Keratinocyte (primary cell): ENCODE data around the gene TACC2.

ENCODE experiments used
- EZH2 ChIP-seq: IDR thresholded peaks from one replicate; pipeline ENCODE4 v1.6.1; 2012; ENCODE audit warnings: inconsistent platforms, mild to moderate bottlenecking, low read length, moderate library complexity
- TF ChIP-seq, protein P1 (sequence below), 3 experiments: IDR thresholded peaks in 1 of 3; conservative IDR thresholded peaks in 1 of 3; optimal IDR thresholded peaks in 1 of 3; 2 replicates in 2 of 3; 3 replicates in 1 of 3; pipeline versions ENCODE3 to v1.5.1; 2011; ENCODE audit warnings: low read length in 3 of 3, mild to moderate bottlenecking in 3 of 3, moderate library complexity in 2 of 3, control low read depth in 1 of 3, inconsistent platforms in 1 of 3; ENCODE audit not compliant: insufficient read depth in 2 of 3; ENCODE audit errors: extremely low read depth in 1 of 3

DNA sequence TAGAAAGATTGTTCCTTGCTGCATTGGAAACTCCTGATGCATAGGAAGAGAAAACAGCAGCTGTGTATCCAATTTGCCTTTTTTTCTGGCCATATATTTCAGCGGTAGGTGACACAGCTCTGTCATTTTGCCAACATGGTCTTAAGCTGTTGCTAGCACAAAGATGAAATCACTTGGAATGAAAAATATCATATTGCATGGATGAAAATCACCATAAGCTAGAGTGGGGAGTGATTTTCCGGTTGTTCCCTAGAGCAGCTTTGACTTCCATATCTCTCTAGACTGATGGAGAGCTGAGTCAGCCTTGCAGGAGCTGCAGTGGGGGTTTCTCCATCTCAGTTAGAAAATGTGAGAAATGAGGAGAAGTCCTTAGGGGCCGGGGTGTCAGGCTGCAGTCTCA lies 243.8 kb downstream of the TACC2 start:
- TF ChIP-seq, protein P1, sequence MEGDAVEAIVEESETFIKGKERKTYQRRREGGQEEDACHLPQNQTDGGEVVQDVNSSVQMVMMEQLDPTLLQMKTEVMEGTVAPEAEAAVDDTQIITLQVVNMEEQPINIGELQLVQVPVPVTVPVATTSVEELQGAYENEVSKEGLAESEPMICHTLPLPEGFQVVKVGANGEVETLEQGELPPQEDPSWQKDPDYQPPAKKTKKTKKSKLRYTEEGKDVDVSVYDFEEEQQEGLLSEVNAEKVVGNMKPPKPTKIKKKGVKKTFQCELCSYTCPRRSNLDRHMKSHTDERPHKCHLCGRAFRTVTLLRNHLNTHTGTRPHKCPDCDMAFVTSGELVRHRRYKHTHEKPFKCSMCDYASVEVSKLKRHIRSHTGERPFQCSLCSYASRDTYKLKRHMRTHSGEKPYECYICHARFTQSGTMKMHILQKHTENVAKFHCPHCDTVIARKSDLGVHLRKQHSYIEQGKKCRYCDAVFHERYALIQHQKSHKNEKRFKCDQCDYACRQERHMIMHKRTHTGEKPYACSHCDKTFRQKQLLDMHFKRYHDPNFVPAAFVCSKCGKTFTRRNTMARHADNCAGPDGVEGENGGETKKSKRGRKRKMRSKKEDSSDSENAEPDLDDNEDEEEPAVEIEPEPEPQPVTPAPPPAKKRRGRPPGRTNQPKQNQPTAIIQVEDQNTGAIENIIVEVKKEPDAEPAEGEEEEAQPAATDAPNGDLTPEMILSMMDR (optimal IDR thresholded peaks at IDR 0.05 in 1 of 3, IDR thresholded peaks at IDR 0.05 in 1 of 3, conservative IDR thresholded peaks at IDR 0.05 in 1 of 3; ENCODE audit: extremely low read depth in 1 of 3, insufficient read depth in 2 of 3, low read length in 3 of 3) = no peak
- no peak for TF ChIP-seq EZH2
